Left lung (tissue), 10 donors: ENCODE results near the gene IFT27. TPM values are rescaled to one million over a fixed set of nuclear protein-coding genes. Genes with fewer than 3 reads are reported as not detected.

ENCODE experiments used
- ATAC-seq: fragments of 200-7000 bp; cut with Tn5 transposase; one replicate; pipeline ENCODE4 v1.9.1; 2020; ENCODE audit warnings: moderate library complexity
- DNase-seq, 4 donors: peaks; one replicate each; pipeline ENCODE4 v3.0.0-alpha.2; 2013 to 2020
- H3K27ac ChIP-seq, 2 donors: fragments of 200-600 bp; sonication (generic) in 1 of 2; one replicate each; pipeline versions ENCODE4 v1.5.0 to v1.8.0; 2020 to 2021
- H3K27me3 ChIP-seq, 2 donors: fragments of 200-600 bp; sonication (generic) in 1 of 2; one replicate each; pipeline versions ENCODE4 v1.5.0 to v1.8.0; 2020 to 2021
- H3K36me3 ChIP-seq, 2 donors: fragments of 200-600 bp; sonication (generic) in 1 of 2; one replicate each; pipeline versions ENCODE4 v1.5.0 to v1.8.0; 2020 to 2021
- H3K4me1 ChIP-seq, 2 donors: fragments of 200-600 bp; one replicate each; pipeline ENCODE4 v1.8.0; 2021
- H3K4me3 ChIP-seq, 2 donors: fragments of 200-600 bp; sonication (generic) in 1 of 2; one replicate each; pipeline versions ENCODE4 v1.5.0 to v1.8.0; 2020 to 2021; ENCODE audit warnings: mild to moderate bottlenecking in 1 of 2
- H3K9me3 ChIP-seq, 2 donors: fragments of 200-600 bp; sonication (generic) in 1 of 2; one replicate each; pipeline versions ENCODE4 v1.5.0 to v1.8.0; 2020 to 2021
- CTCF ChIP-seq, 2 donors: fragments of 200-600 bp; sonication (generic) in 1 of 2; IDR thresholded peaks; one replicate each; pipeline versions ENCODE4 v1.5.0 to v1.8.0; 2021; ENCODE audit warnings: antibody characterized with exemption in 2 of 2
- intact Hi-C, 2 donors: fragments of 100-400 bp; cut with DNase I; formaldehyde crosslinking; loops; one replicate each; pipeline versions ENCODE4 v1.11.2 to v1.14.2; 2022
- polyA plus RNA-seq, 6 donors: library from polyadenylated mRNA; unstranded; fragments of 120-200 nt; gene quantifications; one replicate each; pipeline ENCODE4 v1.2.1, GENCODE V29; 2013; ENCODE audit not compliant: insufficient read length in 6 of 6
- total RNA-seq, 2 donors: library from RNA; stranded (reverse); fragmentation: NEBNext Ultra II Directional; extraction: Animal tissue kit (Norgen Biotek cat#: 25700); gene quantifications; one replicate each; pipeline ENCODE4 v1.2.1, GENCODE V29; 2021
- donor health status: DM: no; HTN: yes; CAD: no.
- donor health status: DM: no; HTN: no; CAD: no.

The IFT27 gene
- total and polyA plus RNA-seq, 8 donors = 24.5 to 59.0 (median 49.0) TPM

GRCh38 chr22:36744413-36744765 lies 31.5 kb downstream of the IFT27 start:
- Histone ChIP-seq H3K4me1 (no peaks in the 10 kb centered on the region), H3K36me3 (no peaks in the 10 kb centered on the region), H3K27me3 (peaks cover 0 to 44% of the 10 kb centered on the region in 2 donors), H3K9me3 (peaks cover 0 to under 1% of the 10 kb centered on the region in 2 donors), H3K4me3 (no peak overlapping the region), H3K27ac (no peak overlapping the region)
- no peak for DNase-seq
- no peak for ATAC-seq
- no peak for TF ChIP-seq CTCF (IDR thresholded peaks at IDR 0.05)
- intact Hi-C loops = no loop called here

- Histone ChIP-seq H3K27ac (no peak overlapping the region), H3K4me1 (no peaks in the 10 kb centered on the region), H3K36me3 (no peaks in the 10 kb centered on the region), H3K9me3 (peaks cover 0 to 2% of the 10 kb centered on the region in 2 donors), H3K4me3 (no peak overlapping the region), H3K27me3 (peaks cover 0 to 44% of the 10 kb centered on the region in 2 donors)
- TF ChIP-seq CTCF (IDR thresholded peaks at IDR 0.05) = no peak
- DNase-seq = peak in 1 of 4 donors; percentile 19
- intact Hi-C loops = no loop called here
- ATAC-seq = no peak
These were observed 32.1 kb downstream of the IFT27 start for GRCh38 chr22:36743591-36744412.

- Histone ChIP-seq H3K27me3 (peaks cover 0 to 44% of the 10 kb centered on the region in 2 donors), H3K4me3 (no peak overlapping the region), H3K4me1 (no peaks in the 10 kb centered on the region), H3K36me3 (no peaks in the 10 kb centered on the region), H3K9me3 (peaks cover 0 to 2% of the 10 kb centered on the region in 2 donors), H3K27ac (no peak overlapping the region)
- intact Hi-C loops = no loop called here
- no peak for TF ChIP-seq CTCF (IDR thresholded peaks at IDR 0.05)
- ATAC-seq (no peak), DNase-seq (peak in 1 of 4 donors; percentile 9)
These were observed 32.9 kb downstream of the IFT27 start for GRCh38 chr22:36743011-36743410.

GRCh38 chr22:36741968-36742367 lies 34.0 kb downstream of the IFT27 start:
- Histone ChIP-seq H3K36me3 (no peaks in the 10 kb centered on the region), H3K9me3 (peaks cover 0 to 2% of the 10 kb centered on the region in 2 donors), H3K27ac (no peak overlapping the region), H3K4me3 (no peak overlapping the region), H3K4me1 (no peaks in the 10 kb centered on the region), H3K27me3 (peaks cover 0 to 52% of the 10 kb centered on the region in 2 donors)
- ATAC-seq = no peak
- TF ChIP-seq CTCF (IDR thresholded peaks at IDR 0.05) = no peak
- intact Hi-C loops = no loop called here
- peak in 1 of 4 donors; percentile 17 for DNase-seq

- TF ChIP-seq CTCF (IDR thresholded peaks at IDR 0.05) = no peak
- Histone ChIP-seq H3K9me3 (peaks cover 0 to 2% of the 10 kb centered on the region in 2 donors), H3K4me3 (no peak overlapping the region), H3K27me3 (peaks cover 0 to 53% of the 10 kb centered on the region in 2 donors), H3K4me1 (no peaks in the 10 kb centered on the region), H3K27ac (no peak overlapping the region), H3K36me3 (no peaks in the 10 kb centered on the region)
- peak in 1 of 4 donors; percentile 2 for DNase-seq
- no peak for ATAC-seq
- intact Hi-C loops = no loop called here
These were observed 34.6 kb downstream of the IFT27 start for GRCh38 chr22:36741204-36741793.
